ENCODE results near the gene ARMCX2.

- TF ChIP-seq CTCF (IDR thresholded peaks at IDR 0.05): no peak
- no peak for TF ChIP-seq SMC3 (IDR thresholded peaks at IDR 0.05; ENCODE audit: low read depth, low read length)
- TF ChIP-seq NRF1 (IDR thresholded peaks at IDR 0.05; ENCODE audit: low read depth, low read length): no peak
- no peak for TF ChIP-seq FOXJ3 (CRISPR knock-in tag; IDR thresholded peaks at IDR 0.05)
- TF ChIP-seq NFIC (IDR thresholded peaks at IDR 0.05; ENCODE audit: borderline replicate concordance): no peak
- no peak for TF ChIP-seq POLR2AphosphoS5 (IDR thresholded peaks at IDR 0.05; ENCODE audit: low read depth, low read length)
- no peak for TF ChIP-seq RXRA (IDR thresholded peaks at IDR 0.05; ENCODE audit: borderline replicate concordance, low read depth)
- no peak for TF ChIP-seq EZH2phosphoT487 (IDR thresholded peaks at IDR 0.05; ENCODE audit: borderline replicate concordance, low read depth)
- no peak for TF ChIP-seq FOXM1 (IDR thresholded peaks at IDR 0.05; ENCODE audit: low read depth)
- TF ChIP-seq SIN3A (IDR thresholded peaks at IDR 0.05; ENCODE audit: borderline replicate concordance, low read depth, low read length): no peak
- TF ChIP-seq RFX5 (IDR thresholded peaks at IDR 0.05; ENCODE audit: low read length): no peak
- no peak for TF ChIP-seq RAD21 (IDR thresholded peaks at IDR 0.05; ENCODE audit: low read length)
- TF ChIP-seq EP300 (IDR thresholded peaks at IDR 0.05; ENCODE audit: borderline replicate concordance in 1 of 2, low read depth in 1 of 2, low read length in 1 of 2): no peak
Measured at GRCh38 chrX:101676571-101676970, 16.9 kb upstream of the ARMCX2 start.
